H9 (cell line): ENCODE measurements around the gene SPATA2L. TPM values are rescaled to one million over a fixed set of nuclear protein-coding genes. Genes with fewer than 3 reads are reported as not detected.
A peak's percentile ranks its signal among the peaks of the same experiment; 100 is the strongest.

Experiments
- DNase-seq: peaks from one replicate; pipeline ENCODE4 v3.0.0-alpha.2; 2017
- H2AFZ ChIP-seq: one replicate; pipeline ENCODE4 v1.6.1; 2013; ENCODE audit warnings: mild to moderate bottlenecking, low read length, control low read depth, moderate library complexity
- H2AK5ac ChIP-seq: 2 replicates; pipeline ENCODE4 v1.6.1; 2013; ENCODE audit warnings: low read length, control low read depth, mixed read lengths; ENCODE audit not compliant: insufficient read length
- H2BK120ac ChIP-seq: one replicate; pipeline ENCODE4 v1.6.1; 2013; ENCODE audit warnings: low read depth, mild to moderate bottlenecking, low read length, control low read depth, inconsistent platforms; ENCODE audit not compliant: poor library complexity, severe bottlenecking
- H2BK12ac ChIP-seq: 2 replicates; pipeline ENCODE4 v1.6.1; 2013; ENCODE audit warnings: low read length, control low read depth, mixed read lengths, low read depth; ENCODE audit not compliant: insufficient read length
- H2BK15ac ChIP-seq: 2 replicates; pipeline ENCODE4 v1.6.1; 2013; ENCODE audit warnings: low read depth, low read length, control low read depth
- H2BK20ac ChIP-seq: one replicate; pipeline ENCODE4 v1.6.1; 2013; ENCODE audit warnings: low read depth, mild to moderate bottlenecking, low read length, control low read depth, inconsistent platforms; ENCODE audit not compliant: poor library complexity, severe bottlenecking
- H2BK5ac ChIP-seq: 2 replicates; pipeline ENCODE4 v1.6.1; 2013; ENCODE audit warnings: low read length, control low read depth, mixed read lengths; ENCODE audit not compliant: insufficient read length
- H3K14ac ChIP-seq: 2 replicates; pipeline ENCODE4 v1.6.1; 2013; ENCODE audit warnings: low read length, control low read depth; ENCODE audit not compliant: insufficient read depth
- H3K18ac ChIP-seq: 2 replicates; pipeline ENCODE4 v1.6.1; 2013; ENCODE audit warnings: low read depth, mild to moderate bottlenecking, mixed read lengths, low read length, control low read depth; ENCODE audit not compliant: insufficient read length
- H3K23ac ChIP-seq: 2 replicates; pipeline ENCODE4 v1.6.1; 2013; ENCODE audit warnings: low read length, control low read depth, mixed read lengths, low read depth; ENCODE audit not compliant: insufficient read length
- H3K23me2 ChIP-seq: 2 replicates; pipeline ENCODE4 v1.6.1; 2013; ENCODE audit warnings: low read depth, mild to moderate bottlenecking, mixed read lengths, low read length, control low read depth; ENCODE audit not compliant: insufficient read length, poor library complexity, severe bottlenecking
- H3K27ac ChIP-seq: 2 replicates; pipeline ENCODE4 v1.5.1; 2013; ENCODE audit warnings: low read length, control low read depth, mixed read lengths, low read depth; ENCODE audit not compliant: insufficient read length
- H3K27me3 ChIP-seq: 2 replicates; pipeline ENCODE4 v1.6.1; 2013; ENCODE audit warnings: low read length, control low read depth, inconsistent platforms; ENCODE audit not compliant: insufficient read depth
- H3K4ac ChIP-seq: 2 replicates; pipeline ENCODE4 v1.6.1; 2013; ENCODE audit warnings: low read depth, mild to moderate bottlenecking, control low read depth, inconsistent platforms, low read length, moderate library complexity
- H3K4me1 ChIP-seq: 2 replicates; pipeline ENCODE4 v1.6.1; 2013; ENCODE audit warnings: low read length, control low read depth, inconsistent platforms; ENCODE audit not compliant: insufficient read depth
- H3K4me2 ChIP-seq: 2 replicates; pipeline ENCODE4 v1.6.1; 2013; ENCODE audit warnings: low read length, control low read depth, mixed read lengths; ENCODE audit not compliant: insufficient read length, insufficient read depth
- H3K56ac ChIP-seq: 2 replicates; pipeline ENCODE4 v1.6.1; 2013; ENCODE audit warnings: low read depth, mild to moderate bottlenecking, mixed read lengths, low read length, control low read depth; ENCODE audit not compliant: insufficient read length
- H3K79me1 ChIP-seq: 2 replicates; pipeline ENCODE4 v1.6.1; 2013; ENCODE audit warnings: low read depth, mild to moderate bottlenecking, moderate library complexity, low read length, control low read depth, inconsistent platforms; ENCODE audit not compliant: insufficient read depth, poor library complexity, severe bottlenecking
- H3K79me2 ChIP-seq: 2 replicates; pipeline ENCODE4 v1.6.1; 2013; ENCODE audit warnings: low read length, control low read depth, inconsistent platforms; ENCODE audit not compliant: insufficient read depth
- H3K9ac ChIP-seq: 2 replicates; pipeline ENCODE4 v1.6.1; 2013; ENCODE audit warnings: low read length, control low read depth, mixed read lengths; ENCODE audit not compliant: insufficient read length; ENCODE audit errors: extremely low read depth
- H3K9me3 ChIP-seq: one replicate; pipeline ENCODE4 v1.6.1; 2013; ENCODE audit warnings: low read depth, low read length, inconsistent platforms; ENCODE audit not compliant: control insufficient read depth
- H3T11ph ChIP-seq: one replicate; pipeline ENCODE4 v1.6.1; 2013; ENCODE audit warnings: mild to moderate bottlenecking, low read length, control low read depth, inconsistent platforms
- H4K20me1 ChIP-seq: one replicate; pipeline ENCODE4 v1.6.1; 2013; ENCODE audit not compliant: control insufficient read depth, insufficient read length, insufficient read depth
- H4K5ac ChIP-seq: 2 replicates; pipeline ENCODE4 v1.6.1; 2013; ENCODE audit warnings: low read depth, mild to moderate bottlenecking, mixed read lengths, low read length, control low read depth; ENCODE audit not compliant: insufficient read length
- H4K8ac ChIP-seq: replicated peaks from 2 replicates; pipeline ENCODE4 v1.6.1; 2013; ENCODE audit warnings: low read length, control low read depth, mixed read lengths, low read depth; ENCODE audit not compliant: insufficient read length
- H4K91ac ChIP-seq: 2 replicates; pipeline ENCODE4 v1.6.1; 2013; ENCODE audit warnings: low read depth, mild to moderate bottlenecking, moderate library complexity, mixed read lengths, low read length, control low read depth; ENCODE audit not compliant: insufficient read length
- H3K27ac Mint-ChIP-seq, 3 experiments: 2 replicates in 2 of 3; 3 replicates in 1 of 3; pipeline ENCODE4 v1.8.0; 2020 to 2021; ENCODE audit warnings: mixed read lengths in 3 of 3, mild to moderate bottlenecking in 1 of 3, moderate library complexity in 1 of 3
- H3K27me3 Mint-ChIP-seq: 2 replicates; pipeline ENCODE4 v1.8.0; 2021; ENCODE audit warnings: low read depth, mild to moderate bottlenecking, moderate library complexity, mixed read lengths
- H3K36me3 Mint-ChIP-seq, 3 experiments: 2 replicates in 2 of 3; 3 replicates in 1 of 3; pipeline ENCODE4 v1.8.0; 2020 to 2021; ENCODE audit warnings: low read depth in 3 of 3, mixed read lengths in 3 of 3; ENCODE audit not compliant: insufficient read depth in 1 of 3
- H3K4me1 Mint-ChIP-seq, 2 experiments: 2 replicates each; pipeline ENCODE4 v1.8.0; 2020; ENCODE audit warnings: mixed read lengths in 2 of 2
- H3K4me3 Mint-ChIP-seq, 2 experiments: 2 replicates in 1 of 2; 3 replicates in 1 of 2; pipeline ENCODE4 v1.8.0; 2020 to 2021; ENCODE audit warnings: mild to moderate bottlenecking in 2 of 2, mixed read lengths in 2 of 2, moderate library complexity in 1 of 2
- H3K9me3 Mint-ChIP-seq, 2 experiments: 2 replicates in 1 of 2; 3 replicates in 1 of 2; pipeline ENCODE4 v1.8.0; 2020; ENCODE audit warnings: mild to moderate bottlenecking in 2 of 2, mixed read lengths in 2 of 2, moderate library complexity in 1 of 2
- WGBS: extraction: QIAGEN DNeasy Blood & Tissue Kit; methylation state at CpG from one replicate; pipeline ENCODE4 v1.1.7; 2013; ENCODE audit warnings: missing lambda C conversion rate, low lambda C conversion rate, mixed read lengths; ENCODE audit not compliant: insufficient read length; ENCODE audit errors: extremely low coverage; 5-methylcytosine and 5-hydroxymethylcytosine counted together
- total RNA-seq: library from RNA; stranded (reverse); gene quantifications from 2 replicates; pipeline ENCODE4 v1.2.1, GENCODE V29; 2021
- TF ChIP-seq, protein P1 (sequence below): fragments of 200-600 bp; sonication (generic); conservative IDR thresholded peaks from 3 replicates; pipeline ENCODE4 v1.8.0; 2021; ENCODE audit warnings: antibody characterized with exemption, mild to moderate bottlenecking

The SPATA2L gene
- total RNA-seq, 1 experiment from 2014 or later, result 27.1 TPM

DNA sequence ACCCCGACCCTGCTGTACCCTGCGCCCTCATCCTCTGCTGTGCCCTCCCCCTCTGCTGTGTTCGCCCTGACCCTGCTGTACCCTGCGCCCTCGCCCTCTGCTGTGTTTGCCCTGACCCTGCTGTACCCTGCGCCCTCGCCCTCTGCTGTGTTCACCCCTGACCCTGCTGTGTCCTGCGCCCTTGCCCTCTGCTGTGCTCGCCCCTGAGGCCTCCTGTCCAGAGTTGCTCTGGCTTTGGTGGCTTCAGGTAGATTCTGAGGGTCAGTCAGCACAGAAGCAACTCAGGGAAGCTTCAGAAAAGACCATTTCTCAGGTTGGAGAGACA, 31.4 kb upstream of the SPATA2L start:
- Histone ChIP-seq H2BK15ac (no peak overlapping the region), H2BK12ac (no peak overlapping the region), H2BK20ac (no peak overlapping the region), H3K18ac (no peak overlapping the region), H3K4ac (no peak overlapping the region), H3T11ph (no peak overlapping the region), H3K23me2 (no peaks in the 10 kb centered on the region), H2AK5ac (no peak overlapping the region), H3K79me1 (no peaks in the 10 kb centered on the region), H2BK120ac (no peak overlapping the region), H3K4me1 (no peaks in the 10 kb centered on the region), H3K79me2 (no peaks in the 10 kb centered on the region), H2BK5ac (no peak overlapping the region), H3K23ac (no peak overlapping the region), H4K91ac (no peak overlapping the region), H4K5ac (no peak overlapping the region), H4K20me1 (no peaks in the 10 kb centered on the region), H4K8ac (no peak overlapping the region), H3K14ac (no peak overlapping the region), H3K27ac (no peak overlapping the region), H3K9me3 (no peaks in the 10 kb centered on the region), H3K27me3 (no peaks in the 10 kb centered on the region), H3K9ac (no peak overlapping the region), H3K56ac (no peak overlapping the region), H3K4me2 (no peak overlapping the region), H2AFZ (no peak overlapping the region)
- no CpG with 5 or more reads among the region's 9 CpGs for whole genome bisulfite sequencing
- no peak overlapping the region for H3K4me3 Mint-ChIP-seq
- H3K4me1 Mint-ChIP-seq, result peaks cover 9 to 19% of the 10 kb centered on the region in 2 experiments
- peaks cover 41 to 80% (median 78%) of the 10 kb centered on the region in 3 experiments; a peak in 6 of 7 replicates for H3K36me3 Mint-ChIP-seq
- DNase-seq, result no peak
- no peaks in the 10 kb centered on the region; the same call in 1 of the 2 replicates for H3K27me3 Mint-ChIP-seq
- TF ChIP-seq, protein P1, sequence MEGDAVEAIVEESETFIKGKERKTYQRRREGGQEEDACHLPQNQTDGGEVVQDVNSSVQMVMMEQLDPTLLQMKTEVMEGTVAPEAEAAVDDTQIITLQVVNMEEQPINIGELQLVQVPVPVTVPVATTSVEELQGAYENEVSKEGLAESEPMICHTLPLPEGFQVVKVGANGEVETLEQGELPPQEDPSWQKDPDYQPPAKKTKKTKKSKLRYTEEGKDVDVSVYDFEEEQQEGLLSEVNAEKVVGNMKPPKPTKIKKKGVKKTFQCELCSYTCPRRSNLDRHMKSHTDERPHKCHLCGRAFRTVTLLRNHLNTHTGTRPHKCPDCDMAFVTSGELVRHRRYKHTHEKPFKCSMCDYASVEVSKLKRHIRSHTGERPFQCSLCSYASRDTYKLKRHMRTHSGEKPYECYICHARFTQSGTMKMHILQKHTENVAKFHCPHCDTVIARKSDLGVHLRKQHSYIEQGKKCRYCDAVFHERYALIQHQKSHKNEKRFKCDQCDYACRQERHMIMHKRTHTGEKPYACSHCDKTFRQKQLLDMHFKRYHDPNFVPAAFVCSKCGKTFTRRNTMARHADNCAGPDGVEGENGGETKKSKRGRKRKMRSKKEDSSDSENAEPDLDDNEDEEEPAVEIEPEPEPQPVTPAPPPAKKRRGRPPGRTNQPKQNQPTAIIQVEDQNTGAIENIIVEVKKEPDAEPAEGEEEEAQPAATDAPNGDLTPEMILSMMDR, result no peak
- H3K27ac Mint-ChIP-seq, result peak overlapping the region; percentile 34 to 55 (median 49); a peak in 3 of 7 replicates
- no peaks in the 10 kb centered on the region; a peak in 1 of 5 replicates for H3K9me3 Mint-ChIP-seq
